GM12878 (cell line): ENCODE data around the gene LOXL3. TPM values are rescaled to one million over a fixed set of nuclear protein-coding genes. Genes with fewer than 3 reads are reported as not detected.
"Not testable (repeated sequence)": the region's sequence is repeated elsewhere in the genome, so short reads cannot be mapped to it uniquely, and the experiment has no call there.

ENCODE experiments used
- ATAC-seq: fragments of 200-7000 bp; cut with Tn5 transposase; 3 replicates; pipeline ENCODE4 v1.9.1; 2020; ENCODE audit warnings: mild to moderate bottlenecking, moderate library complexity
- BruUV-seq: library from RNA; stranded (reverse); fragments of 400-500 nt; replicated peaks from 2 replicates; lab custom pipeline; 2021; lab: Mats Ljungman, UMichigan
- CTCF ChIA-PET: fragments of 300-600 bp; sonication (Branson Sonifier 250); formaldehyde crosslinking; extraction: SDS; loops from one replicate; lab custom pipeline; 2021; ENCODE audit warnings: inconsistent platforms; lab: Yijun Ruan, JAX
- POLR2A ChIA-PET: fragments of 350-600 bp; formaldehyde crosslinking; extraction: SDS; loops from one replicate; lab custom pipeline; 2021; ENCODE audit warnings: inconsistent platforms; lab: Charles Lee
- RAD21 ChIA-PET: fragments of 300-600 bp; sonication (Branson Sonifier 250); formaldehyde crosslinking; loops from one replicate; lab custom pipeline; 2023; ENCODE audit warnings: antibody characterized with exemption; ENCODE audit not compliant: unreplicated experiment; lab: Charles Lee
- SMC1A ChIA-PET: fragments of 300-600 bp; sonication (Branson Sonifier 250); formaldehyde crosslinking; loops from one replicate; lab custom pipeline; 2023; ENCODE audit not compliant: unreplicated experiment, uncharacterized antibody; lab: Charles Lee
- DNase-seq: peaks from one replicate; pipeline ENCODE4 v3.0.0-alpha.2; 2011; ENCODE audit warnings: low read depth, low spot score
- FAIRE-seq: peaks from 3 replicates; lab custom pipeline; 2011; peaks lifted over from hg19 to GRCh38; lab: Jason Lieb, UNC
- H2AFZ ChIP-seq: 2 replicates; pipeline ENCODE4 v1.6.0; 2011; ENCODE audit warnings: low read depth, low read length, control low read depth; ENCODE audit not compliant: control insufficient read depth
- H3K27ac ChIP-seq: 2 replicates; pipeline ENCODE4 v1.5.1; 2011; ENCODE audit warnings: control low read depth; ENCODE audit not compliant: control insufficient read depth, insufficient read depth
- H3K27me3 ChIP-seq, 2 experiments: replicated peaks in 1 of 2; 2 replicates each; pipeline versions ENCODE4 v1.6.0 to v1.6.1; 2011; ENCODE audit warnings: low read length in 1 of 2; ENCODE audit not compliant: control insufficient read depth in 2 of 2, insufficient read depth in 2 of 2
- H3K36me3 ChIP-seq, 2 experiments: 2 replicates each; pipeline ENCODE4 v1.5.1; 2011; ENCODE audit warnings: low read length in 1 of 2; ENCODE audit not compliant: control insufficient read depth in 2 of 2, insufficient read depth in 2 of 2
- H3K4me1 ChIP-seq: 2 replicates; pipeline ENCODE4 v1.6.1; 2011; ENCODE audit warnings: mild to moderate bottlenecking, low read length, moderate library complexity, mixed read lengths; ENCODE audit not compliant: control insufficient read depth, insufficient read depth
- H3K4me2 ChIP-seq: 2 replicates; pipeline ENCODE4 v1.6.0; 2011; ENCODE audit warnings: control low read depth; ENCODE audit not compliant: control insufficient read depth, insufficient read depth
- H3K4me3 ChIP-seq: fragments of 200-600 bp; sonication (generic); 2 replicates; pipeline ENCODE4 v1.5.1; 2016
- H3K79me2 ChIP-seq: 2 replicates; pipeline ENCODE4 v1.6.0; 2011; ENCODE audit warnings: low read length; ENCODE audit not compliant: control insufficient read depth, insufficient read depth
- H3K9ac ChIP-seq: 2 replicates; pipeline ENCODE4 v1.8.0; 2011; ENCODE audit warnings: low read length, control low read depth, mixed read lengths; ENCODE audit not compliant: control insufficient read depth, insufficient read depth
- H3K9me3 ChIP-seq: replicated peaks from 3 replicates; pipeline ENCODE4 v1.5.1; 2011; ENCODE audit warnings: mild to moderate bottlenecking, low read length; ENCODE audit not compliant: control insufficient read depth, insufficient read depth
- H4K20me1 ChIP-seq: 2 replicates; pipeline ENCODE4 v1.6.0; 2011; ENCODE audit not compliant: control insufficient read depth, insufficient read depth
- RB1 ChIP-seq: fragments of 450-650 bp; formaldehyde crosslinking; IDR thresholded peaks from 2 replicates; pipeline ENCODE4 v1.6.1; 2017; ENCODE audit warnings: mild to moderate bottlenecking, borderline replicate concordance
- SP1 ChIP-seq: IDR thresholded peaks from one replicate; pipeline ENCODE4 v1.6.1; 2011; ENCODE audit warnings: low read depth, low read length
- WGBS: methylation state at CpG from one replicate; pipeline ENCODE4 v1.1.6; 2016; ENCODE audit warnings: low lambda C conversion rate; ENCODE audit not compliant: insufficient replicate concordance, insufficient coverage; ENCODE audit errors: missing lambda C conversion rate; 5-methylcytosine and 5-hydroxymethylcytosine counted together
- in situ Hi-C: fragments of 300-500 bp; cut with MboI; formaldehyde crosslinking; loops from 9 replicates; pipeline ENCODE4 v1.14.3; 2018; ENCODE audit warnings: mixed read lengths
- intact Hi-C: fragments of 100-400 bp; cut with micrococcal nuclease; formaldehyde crosslinking; loops from one replicate; pipeline ENCODE4 v1.14.2; 2022; ENCODE audit not compliant: unreplicated experiment
- polyA plus RNA-seq, 11 experiments: library from polyadenylated mRNA; depleted of rRNA in 4 of 11; unstranded in 6 of 11; stranded (reverse) in 5 of 11; fragments of >200 nt; fragmentation: Nextera tagmentation in 4 of 11; fragmentation: Illumina TruSeq in 1 of 11; extraction: Ambion mirVana in 4 of 11; extraction: Trizol in 1 of 11; gene quantifications; 1 replicate in 1 of 11; 2 replicates in 10 of 11; pipeline versions ENCODE4 v1.2.1 to v1.2.3, GENCODE V29; 2011 to 2016; ENCODE audit warnings: inconsistent platforms in 2 of 11, missing spikeins in 2 of 11, low read depth in 1 of 11
- total RNA-seq, 4 experiments: library from RNA; depleted of rRNA in 3 of 4; stranded (reverse); fragments of >200 nt in 3 of 4; fragmentation: Illumina TruSeq in 1 of 4; extraction: Trizol in 1 of 4; gene quantifications; 2 replicates each; pipeline versions ENCODE4 v1.2.1 to v1.2.3, GENCODE V29; 2013 to 2021

Gene LOXL3
- total and polyA plus RNA-seq, 10 of the 15 experiments (the other 5 are each of a cell fraction or from before 2014, with no cell fraction given) = 6.2 to 40.9 (median 23.3) TPM

- no peak overlapping the region for H3K9ac ChIP-seq
- intact Hi-C loops = no loop called here
- no peak overlapping the region for H2AFZ ChIP-seq
- H3K4me3 ChIP-seq = no peak overlapping the region
- BruUV-seq = no TSS peak
- ChIA-PET CTCF (no interaction called here), POLR2A (no interaction called here), RAD21 (no interaction called here), SMC1A (interaction anchor here (1.0 kb wide), 1 partner anchor 25 kb away, joined by 3 read pairs; no protein-coding TSS in a partner anchor)
- FAIRE-seq (no peak), ATAC-seq (no peak), DNase-seq (no peak)
- H3K4me2 ChIP-seq = no peak overlapping the region
- 82% methylated on average over 7 of the region's 7 CpGs for WGBS
- H3K27me3 ChIP-seq = no peaks in the 10 kb centered on the region
- no peak overlapping the region for H3K27ac ChIP-seq
- H3K9me3 ChIP-seq = no peaks in the 10 kb centered on the region
- H3K4me1 ChIP-seq = peaks cover 15% of the 10 kb centered on the region
- no peaks in the 10 kb centered on the region for H4K20me1 ChIP-seq
- in situ Hi-C loops = no loop called here
- peaks cover 0 to 5% of the 10 kb centered on the region in 2 experiments; a peak in 1 of 4 replicates for H3K36me3 ChIP-seq
- H3K79me2 ChIP-seq = no peaks in the 10 kb centered on the region
- TF ChIP-seq RB1 = no peak
- no peak for TF ChIP-seq SP1
Measured at GRCh38 chr2:74562126-74562775, 8.5 kb upstream of the LOXL3 start.

- in situ Hi-C loops, ATAC-seq, intact Hi-C loops, FAIRE-seq, H3K27ac ChIP-seq, BruUV-seq, H3K9me3 ChIP-seq, H3K4me3 ChIP-seq, H3K9ac ChIP-seq, CTCF ChIA-PET, H4K20me1 ChIP-seq, SMC1A ChIA-PET, DNase-seq, H3K27me3 ChIP-seq, RAD21 ChIA-PET, H2AFZ ChIP-seq, H3K4me2 ChIP-seq: not testable (repeated sequence)
- Histone ChIP-seq H3K79me2 (peaks cover 11% of the 10 kb centered on the region), H3K36me3 (peaks cover 1 to 11% of the 10 kb centered on the region in 2 experiments; a peak in 2 of 4 replicates), H3K4me1 (peaks cover 13% of the 10 kb centered on the region)
- POLR2A ChIA-PET = interaction anchor here (17.8 kb wide), 1 partner anchor 15 kb away, joined by 441 read pairs; no protein-coding TSS in a partner anchor
- WGBS = 100% methylated on average over 1 of the region's 1 CpG
Measured at GRCh38 chr2:74561022-74561421, 7.3 kb upstream of the LOXL3 start.
